ENCODE measurements around the gene CHRNA9.
"Not testable (repeated sequence)": the region's sequence is repeated elsewhere in the genome, so short reads cannot be mapped to it uniquely, and the experiment has no call there.

The CHRNA9 gene

GRCh38 chr4:40379248-40379647 lies 44.1 kb downstream of the CHRNA9 start:
- no peak for DNase-seq (ENCODE audit: low read depth in 2 of 2)

DNA sequence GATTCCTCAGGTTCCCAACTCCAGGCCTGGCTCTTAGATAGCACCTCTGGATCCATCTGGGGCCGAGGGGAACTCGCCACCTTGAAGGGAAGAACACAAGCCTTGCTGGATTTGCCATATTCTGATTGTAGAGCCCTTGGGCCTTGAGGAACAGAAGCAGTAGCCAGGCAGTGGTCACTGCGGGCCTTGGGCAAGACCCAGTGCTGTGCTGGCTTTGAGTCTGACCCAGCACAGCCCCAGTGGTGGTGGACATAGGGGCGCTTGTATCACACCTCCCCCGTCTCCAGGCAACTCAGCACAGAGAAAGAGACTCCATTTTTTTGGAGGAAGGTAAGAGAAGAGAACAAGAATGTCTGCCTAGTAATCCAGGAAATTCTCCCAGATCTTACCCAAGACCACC lies 45.5 kb downstream of the CHRNA9 start:
- no peak for DNase-seq (ENCODE audit: low read depth in 2 of 2)

- DNase-seq (ENCODE audit: low read depth in 2 of 2) = no peak
These were observed 53.1 kb downstream of the CHRNA9 start for GRCh38 chr4:40388239-40388638.

GRCh38 chr4:40389986-40390385 lies 54.9 kb downstream of the CHRNA9 start:
- DNase-seq (ENCODE audit: low read depth in 2 of 2) = no peak

GRCh38 chr4:40392241-40392640 lies 57.1 kb downstream of the CHRNA9 start:
- not testable (repeated sequence) for DNase-seq (ENCODE audit: low read depth in 2 of 2)

GRCh38 chr4:40394236-40394635 lies 59.1 kb downstream of the CHRNA9 start:
- no peak for DNase-seq (ENCODE audit: low read depth in 2 of 2)

GRCh38 chr4:40395166-40395900 lies 60.2 kb downstream of the CHRNA9 start:
- no peak for DNase-seq (ENCODE audit: low read depth in 2 of 2)

GRCh38 chr4:40395908-40396793 lies 61.0 kb downstream of the CHRNA9 start:
- no peak for DNase-seq (ENCODE audit: low read depth in 2 of 2)

DNA sequence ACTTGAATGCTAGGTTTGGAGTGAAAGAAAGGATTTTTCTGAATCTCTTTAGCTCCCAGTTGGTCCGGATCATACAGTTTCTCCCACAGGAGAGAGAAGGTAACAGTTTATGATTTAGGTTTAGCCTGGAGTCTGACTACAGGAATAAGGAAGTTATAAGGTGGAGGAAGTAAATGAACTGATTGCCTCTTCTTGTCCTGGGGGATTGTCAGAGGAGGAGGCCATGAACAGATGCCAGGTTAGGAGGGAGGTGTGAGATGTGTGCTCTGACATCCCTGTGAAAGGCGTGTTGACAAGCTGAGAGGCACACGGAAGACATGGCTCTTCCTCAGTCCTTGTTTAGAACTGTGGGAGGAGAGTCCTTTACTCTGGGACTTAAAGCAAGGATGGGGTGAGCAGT lies 64.4 kb downstream of the CHRNA9 start:
- no peak for DNase-seq (ENCODE audit: low read depth in 2 of 2)

GRCh38 chr4:40401096-40401495 lies 66.0 kb downstream of the CHRNA9 start:
- DNase-seq (ENCODE audit: low read depth in 2 of 2) = no peak

DNA sequence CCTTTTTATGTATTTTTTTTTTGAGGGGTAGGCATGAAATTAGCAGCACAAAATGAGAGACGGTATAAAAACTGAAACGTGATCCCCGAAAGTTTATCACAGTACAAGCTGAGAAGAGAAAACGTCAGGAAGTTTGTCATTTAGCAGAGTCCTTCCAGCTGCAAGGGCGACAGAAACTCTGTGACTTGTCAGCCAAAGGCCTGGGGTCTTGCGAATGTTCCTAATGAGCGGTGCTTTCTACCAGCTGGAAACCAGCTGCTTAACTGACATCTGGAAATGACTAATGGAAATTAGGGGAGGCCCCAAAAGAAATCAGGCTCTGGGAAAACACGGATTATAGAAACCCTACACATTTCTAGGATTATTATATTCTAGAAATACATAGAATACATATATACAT lies 66.5 kb downstream of the CHRNA9 start:
- DNase-seq (ENCODE audit: low read depth in 2 of 2) = no peak

DNA sequence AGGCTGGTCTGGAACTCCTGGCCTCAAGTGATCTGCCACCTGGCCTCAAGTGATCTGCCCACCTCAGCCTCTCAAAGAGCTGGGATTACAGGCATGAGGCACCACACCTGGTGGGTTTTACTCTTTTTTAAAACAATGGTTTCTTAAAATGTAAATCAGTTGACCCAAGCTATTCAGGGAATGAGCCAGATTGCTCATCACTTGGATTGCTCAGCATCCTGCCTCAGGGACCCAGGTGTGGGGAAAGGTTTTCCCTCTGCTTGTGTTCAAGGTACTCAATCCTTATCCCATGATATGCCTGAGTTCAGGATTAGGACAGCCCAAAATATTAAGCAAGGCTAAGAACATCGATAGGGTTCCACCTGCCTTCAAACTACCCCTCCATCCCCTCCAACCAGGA lies 67.4 kb downstream of the CHRNA9 start:
- no peak for DNase-seq (ENCODE audit: low read depth in 2 of 2)

DNA sequence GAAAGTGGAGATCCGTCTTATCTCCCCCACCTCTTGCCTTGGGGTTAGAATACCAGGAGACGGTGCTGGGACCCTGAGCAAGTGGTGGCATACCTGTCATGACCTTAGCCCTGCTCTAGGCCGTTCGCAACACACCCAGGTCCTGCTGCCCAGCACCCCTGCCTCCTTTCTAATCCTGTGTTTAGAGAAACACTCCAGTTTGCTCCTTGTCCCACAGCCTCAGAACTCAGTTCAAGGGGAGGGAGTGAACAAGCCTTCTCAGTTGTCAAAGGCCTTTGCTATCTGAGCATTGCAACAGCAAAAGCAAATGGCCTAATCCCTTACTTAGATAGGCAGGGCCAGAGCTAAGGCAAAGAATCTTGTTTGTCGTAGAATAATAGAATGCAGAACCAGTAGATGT lies 67.9 kb downstream of the CHRNA9 start:
- DNase-seq (ENCODE audit: low read depth in 2 of 2) = no peak
